NCI-H2171 (cell line): ENCODE data around the gene ARL10.
A peak's percentile ranks its signal among the peaks of the same experiment; 100 is the strongest.

ENCODE experiments used
- DNase-seq: peaks from one replicate; lab custom pipeline; 2025; lab: John Stamatoyannopoulos, UW

Gene ARL10, protein sequence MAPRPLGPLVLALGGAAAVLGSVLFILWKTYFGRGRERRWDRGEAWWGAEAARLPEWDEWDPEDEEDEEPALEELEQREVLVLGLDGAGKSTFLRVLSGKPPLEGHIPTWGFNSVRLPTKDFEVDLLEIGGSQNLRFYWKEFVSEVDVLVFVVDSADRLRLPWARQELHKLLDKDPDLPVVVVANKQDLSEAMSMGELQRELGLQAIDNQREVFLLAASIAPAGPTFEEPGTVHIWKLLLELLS

DNA sequence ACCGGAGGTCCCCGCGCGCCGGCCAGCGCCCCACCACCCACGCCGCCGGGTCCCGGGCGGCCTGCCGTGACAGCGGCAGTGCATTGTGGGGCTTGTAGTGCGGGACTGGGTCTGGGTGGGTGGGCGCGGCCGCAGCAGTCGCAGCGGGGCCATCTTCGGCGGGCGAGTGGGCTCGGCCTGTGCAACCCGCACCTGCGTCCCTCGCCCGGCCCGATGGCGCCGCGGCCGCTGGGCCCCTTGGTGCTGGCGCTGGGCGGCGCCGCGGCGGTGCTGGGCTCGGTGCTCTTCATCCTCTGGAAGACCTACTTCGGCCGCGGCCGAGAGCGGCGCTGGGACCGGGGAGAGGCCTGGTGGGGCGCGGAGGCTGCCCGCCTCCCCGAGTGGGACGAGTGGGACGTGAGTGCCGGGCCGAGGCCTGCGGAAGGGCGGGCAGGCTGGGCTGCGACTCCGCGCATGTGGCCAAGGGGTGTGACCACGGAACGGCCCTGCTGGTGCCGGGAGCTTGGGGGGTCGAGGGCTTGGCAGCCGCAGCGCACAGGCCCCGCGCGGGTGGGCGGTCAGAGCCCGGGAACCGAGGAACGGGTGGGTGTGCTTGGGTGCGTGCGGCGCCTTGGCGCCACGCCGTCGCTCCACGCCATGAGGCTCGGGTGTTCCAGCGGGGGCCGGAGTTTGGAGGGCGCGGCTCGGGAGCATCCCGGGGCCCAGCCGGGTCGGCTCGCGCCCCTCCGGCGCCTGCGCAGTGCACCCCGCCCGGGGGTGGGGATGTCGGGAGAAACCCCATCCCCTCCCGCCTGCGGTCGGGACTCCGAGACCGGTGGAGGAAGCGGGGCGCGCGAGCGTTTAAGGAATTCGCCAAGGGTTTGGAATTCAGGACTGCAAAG lies at the start of gene ARL10:
ARL10 (plus strand) TSS at position 137 of the 881 bp plus-strand sequence; CDS start at position 214, 77 bp downstream.
- peak; percentile 3 for DNase-seq

- DNase-seq: no peak
Measured at GRCh38 chr5:176317534-176318374, 47.5 kb upstream of the ARL10 start.

- no peak for DNase-seq
Measured at GRCh38 chr5:176319827-176320554, 45.3 kb upstream of the ARL10 start.

GRCh38 chr5:176320577-176320976 lies 44.7 kb upstream of the ARL10 start:
- DNase-seq: no peak

DNA sequence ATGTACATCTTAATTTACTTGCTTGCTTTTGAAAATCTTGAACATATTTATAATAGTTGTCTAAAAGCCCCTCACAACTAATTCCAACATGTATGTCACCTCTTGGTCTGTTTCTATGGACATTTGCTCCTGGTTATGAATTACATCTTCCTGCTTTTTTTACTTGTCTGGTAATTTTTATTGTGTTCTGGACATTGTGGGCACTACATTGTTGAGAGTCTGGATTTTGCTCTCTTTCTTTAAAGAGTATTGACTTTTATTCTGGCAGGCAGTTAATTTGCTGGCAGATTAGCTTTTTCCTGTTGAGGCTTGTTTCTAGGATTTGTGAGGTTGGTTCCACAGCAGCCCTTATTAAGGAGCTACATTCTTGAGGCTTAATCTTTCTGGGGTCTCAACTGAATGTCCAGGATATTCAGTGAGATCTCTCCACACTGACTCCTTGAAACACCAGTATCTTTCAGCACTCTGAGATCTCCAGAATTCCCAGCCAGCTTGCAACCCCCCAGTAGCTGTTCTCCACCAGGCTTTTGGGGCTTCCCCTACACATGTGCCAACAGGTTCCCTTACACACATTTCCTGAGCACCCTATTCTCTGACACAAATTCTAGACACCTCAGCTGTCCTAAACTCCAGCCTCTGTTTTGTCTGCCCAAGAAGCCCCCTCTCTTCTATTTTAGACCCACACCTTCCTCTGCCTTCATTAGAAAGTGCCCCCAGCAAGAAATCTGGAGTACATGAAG lies 31.1 kb upstream of the ARL10 start:
- DNase-seq: no peak

GRCh38 chr5:176337913-176338312 lies 27.4 kb upstream of the ARL10 start:
- DNase-seq: no peak

- no peak for DNase-seq
Measured at GRCh38 chr5:176339304-176339703, 26.0 kb upstream of the ARL10 start.

DNA sequence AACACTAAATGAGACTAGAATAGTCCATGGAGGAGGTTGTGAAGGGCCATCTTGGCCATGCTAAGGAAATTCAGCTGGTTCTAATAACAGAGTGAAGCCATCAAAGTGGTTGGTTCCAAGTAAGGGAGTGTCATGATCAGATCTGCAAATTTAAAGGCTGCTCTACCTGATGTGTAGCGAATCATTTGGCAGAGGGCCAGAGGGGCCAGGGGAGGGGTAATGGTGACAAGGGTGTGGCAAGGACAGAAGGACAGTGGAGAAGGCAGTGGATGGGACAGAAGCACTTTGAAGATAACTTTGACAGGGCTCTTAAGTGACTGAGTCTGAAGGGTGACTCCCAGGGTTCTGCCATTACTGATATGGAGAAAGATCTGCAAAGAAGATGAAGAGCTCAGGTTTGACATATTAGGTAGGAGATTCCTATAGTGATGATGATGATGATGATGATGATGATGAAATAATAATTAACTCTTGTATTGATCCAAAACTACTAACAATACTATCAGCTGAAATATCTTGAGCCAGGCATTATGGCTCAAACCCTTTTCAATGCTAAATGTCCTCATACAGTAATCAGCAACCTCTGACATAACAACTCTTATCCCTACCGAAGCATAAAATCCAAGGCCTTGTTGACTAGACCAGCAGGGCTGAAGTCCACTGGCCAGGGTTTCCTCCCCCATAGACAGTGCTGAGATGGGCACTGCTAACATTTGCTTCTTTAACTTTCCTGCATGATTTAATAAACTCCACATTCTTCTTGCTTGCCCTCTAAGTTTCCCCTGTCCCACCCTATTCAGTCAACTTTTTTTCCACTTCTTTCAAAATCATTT lies 23.7 kb upstream of the ARL10 start:
- DNase-seq: no peak

DNA sequence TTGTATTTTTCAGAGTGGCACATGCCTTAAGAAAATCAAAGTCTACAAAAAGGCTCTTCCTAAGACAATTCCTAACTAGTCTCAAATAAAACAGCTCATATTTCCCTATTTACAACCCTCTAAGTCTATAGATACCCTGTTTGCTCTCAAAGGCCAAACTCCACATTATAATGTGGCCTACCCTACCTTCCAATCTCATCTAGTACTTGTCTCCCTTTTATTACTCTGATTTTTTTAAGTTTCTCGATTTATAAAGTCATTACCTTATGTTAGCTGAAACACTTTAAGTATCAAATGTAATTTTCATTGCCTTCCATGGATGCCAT lies 23.2 kb upstream of the ARL10 start:
- no peak for DNase-seq

DNA sequence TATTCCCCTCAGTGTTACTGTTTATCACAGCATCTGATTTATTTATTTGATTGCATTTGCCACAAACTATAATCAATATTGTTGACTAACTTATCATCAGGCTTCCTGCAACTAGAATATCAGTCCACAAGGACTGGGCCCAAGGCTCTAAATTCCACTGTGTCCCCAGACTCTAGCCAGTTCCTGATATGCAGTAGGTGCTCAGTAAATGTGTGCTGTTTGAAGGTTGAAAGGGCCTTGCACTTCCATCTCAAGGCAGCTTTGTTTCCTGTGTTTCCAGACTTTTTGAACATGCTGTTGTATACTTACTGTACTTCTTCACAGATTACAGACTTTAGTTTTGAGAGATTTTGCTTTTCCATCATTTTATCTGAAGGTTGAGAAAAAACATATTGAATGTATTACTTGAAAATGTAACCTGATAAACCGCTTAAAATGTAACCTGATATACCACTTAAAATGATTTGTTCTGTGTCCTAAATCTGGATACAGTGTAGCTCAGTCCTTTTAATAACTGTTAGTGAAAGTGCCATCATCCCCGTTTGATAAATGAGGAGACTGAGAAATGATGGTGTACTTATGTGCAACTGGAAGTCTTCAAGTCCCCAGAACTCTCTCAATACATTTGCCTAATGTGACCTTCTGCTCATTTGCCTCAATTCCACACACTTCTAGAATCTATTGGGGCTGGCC lies 22.4 kb upstream of the ARL10 start:
- no peak for DNase-seq

GRCh38 chr5:176350416-176350815 lies 14.9 kb upstream of the ARL10 start:
- DNase-seq: no peak

GRCh38 chr5:176352116-176352878 lies 13.0 kb upstream of the ARL10 start:
- DNase-seq: no peak

GRCh38 chr5:176353533-176353932 lies 11.8 kb upstream of the ARL10 start:
- no peak for DNase-seq

DNA sequence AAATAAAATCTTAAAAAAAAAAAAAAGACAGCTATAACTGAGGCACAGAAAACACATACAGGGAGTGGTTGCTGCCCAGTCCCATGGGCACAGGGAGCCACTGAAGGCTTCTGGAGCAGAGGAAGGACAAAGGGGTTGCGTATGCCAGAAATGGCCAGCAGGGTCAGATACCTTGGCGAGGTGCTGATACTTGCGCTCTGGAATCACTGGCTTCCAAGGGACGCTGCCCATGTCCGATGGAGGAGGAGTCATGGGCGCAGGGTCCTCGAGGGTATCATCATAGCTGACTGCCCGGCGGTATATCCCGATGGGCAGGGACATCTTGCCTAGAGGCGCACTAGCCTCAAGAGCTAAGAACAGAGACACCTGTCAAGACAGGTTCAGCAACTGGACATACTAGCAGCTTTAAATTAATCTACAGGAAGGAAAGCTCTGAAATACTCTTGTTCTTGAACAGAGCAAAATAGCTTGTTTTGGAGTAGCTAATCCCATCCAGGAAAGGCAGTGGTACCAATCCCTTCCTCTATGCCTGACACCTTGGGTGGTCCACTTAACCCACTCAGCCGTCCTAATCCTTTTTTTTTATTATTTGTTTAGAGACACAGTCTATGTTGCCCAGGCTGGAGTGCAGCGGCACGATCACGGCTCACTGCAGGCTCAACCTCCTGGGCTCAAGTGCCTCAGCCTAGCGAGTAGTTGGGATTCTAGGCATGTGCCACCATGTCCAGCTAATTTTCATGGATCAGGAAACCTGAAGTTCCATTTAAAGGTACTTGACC lies 9.7 kb upstream of the ARL10 start:
- DNase-seq: no peak

- no peak for DNase-seq
Measured at GRCh38 chr5:176356179-176356566, 9.1 kb upstream of the ARL10 start.

GRCh38 chr5:176359658-176360057 lies 5.6 kb upstream of the ARL10 start:
- DNase-seq: no peak

DNA sequence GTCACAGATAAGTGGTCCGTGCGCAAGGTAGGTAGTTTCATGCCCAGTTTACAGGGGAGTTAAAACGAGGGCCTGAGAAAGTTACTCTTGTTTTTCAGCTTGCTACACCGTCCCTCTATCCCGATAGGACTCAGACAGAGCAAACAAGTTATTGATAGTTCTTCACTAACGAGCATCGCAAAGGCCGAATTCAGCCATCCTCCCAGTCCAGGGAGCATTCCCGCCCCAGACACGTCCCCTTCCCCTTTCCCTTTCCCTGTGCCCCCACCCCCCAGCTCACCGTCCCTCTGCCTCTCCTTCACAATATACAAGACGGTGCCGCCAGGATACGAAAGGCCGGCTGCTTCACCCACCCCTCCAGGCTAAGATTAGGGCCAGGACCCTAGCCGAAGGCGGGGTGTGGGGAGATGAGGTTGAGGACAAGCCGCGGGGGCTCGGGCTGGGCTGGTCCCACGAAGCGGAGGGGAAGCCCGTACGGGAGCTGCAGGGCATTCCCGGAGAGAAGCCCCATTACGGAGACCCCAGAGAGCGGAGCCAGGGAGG lies 4.3 kb upstream of the ARL10 start:
- DNase-seq: no peak
